ENCODE measurements around the gene LRRC3.

The LRRC3 gene

DNA sequence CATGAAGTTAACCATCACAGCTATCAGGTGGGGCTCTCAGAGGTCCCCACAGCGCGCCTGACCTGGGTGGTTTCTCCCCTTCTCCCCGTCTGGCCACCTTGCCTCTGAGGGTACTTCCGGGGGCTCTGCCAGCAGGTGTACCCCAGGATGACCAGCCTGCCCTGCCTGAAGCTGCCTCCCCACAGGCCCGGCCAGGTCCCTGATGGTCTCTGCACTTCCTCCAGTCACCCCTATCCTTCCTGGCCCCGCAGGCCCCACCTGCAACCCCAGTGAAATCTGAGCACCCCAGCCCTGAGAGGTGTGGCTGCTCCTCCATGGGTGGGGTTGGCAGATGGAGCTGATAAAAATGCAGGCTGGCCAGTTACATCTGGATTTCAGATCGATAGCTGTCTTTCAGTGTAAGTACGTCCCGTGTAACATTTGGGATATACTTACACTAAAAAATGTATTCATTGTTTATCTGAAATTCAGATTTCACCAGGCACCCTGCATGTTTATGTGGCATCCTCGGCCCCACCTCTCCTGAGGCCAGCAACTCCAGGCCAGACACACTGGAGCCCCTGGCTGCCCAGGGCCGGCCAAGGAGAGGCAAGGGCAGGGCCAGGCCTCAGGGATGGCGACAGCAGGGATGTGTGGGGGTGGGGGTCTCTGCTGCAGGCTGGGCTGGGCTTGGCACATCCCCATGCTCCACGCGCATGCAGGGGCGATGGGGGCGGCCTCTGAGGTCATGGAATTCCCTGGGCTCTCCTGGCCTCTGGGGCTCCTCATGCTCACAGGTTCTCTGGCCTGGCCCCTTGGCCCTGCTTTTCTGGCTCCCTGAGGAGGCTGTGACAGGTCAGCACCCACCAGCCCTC lies 25.1 kb downstream of the LRRC3 start:
- DNase-seq: no peak

DNA sequence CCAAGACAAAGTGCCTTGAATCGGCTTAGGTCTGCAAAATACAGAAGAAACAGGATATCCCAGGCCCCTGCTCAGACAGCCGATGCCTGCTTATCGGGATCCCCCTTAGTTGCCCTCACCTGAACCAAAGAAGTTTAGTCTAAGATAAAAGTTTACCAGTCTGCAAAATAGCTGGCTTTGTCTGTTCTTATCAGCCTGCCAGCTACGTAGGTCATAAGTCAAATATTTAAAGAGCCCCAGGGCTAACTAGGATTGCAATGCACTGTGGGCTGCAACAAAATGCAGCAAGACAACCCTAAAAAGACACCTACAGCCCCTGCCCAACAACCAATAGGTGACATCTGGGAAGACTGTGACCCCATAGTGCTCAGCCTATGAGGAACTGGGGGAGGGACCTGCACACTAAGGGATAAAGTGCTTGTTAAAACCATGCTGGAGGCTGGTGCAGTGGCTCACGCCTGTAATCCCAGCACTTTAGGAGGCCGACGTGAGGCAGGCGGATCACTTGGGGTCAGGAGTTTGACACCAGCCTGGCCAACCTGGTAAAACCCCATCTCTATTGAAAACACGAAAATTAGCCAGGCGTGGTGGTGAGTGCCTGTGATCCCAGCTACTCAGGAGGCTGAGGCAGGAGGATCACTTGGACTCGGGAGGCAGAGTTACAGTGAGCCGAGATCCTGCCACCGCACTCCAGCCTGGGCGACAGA lies 27.4 kb downstream of the LRRC3 start:
- no peak for DNase-seq

DNA sequence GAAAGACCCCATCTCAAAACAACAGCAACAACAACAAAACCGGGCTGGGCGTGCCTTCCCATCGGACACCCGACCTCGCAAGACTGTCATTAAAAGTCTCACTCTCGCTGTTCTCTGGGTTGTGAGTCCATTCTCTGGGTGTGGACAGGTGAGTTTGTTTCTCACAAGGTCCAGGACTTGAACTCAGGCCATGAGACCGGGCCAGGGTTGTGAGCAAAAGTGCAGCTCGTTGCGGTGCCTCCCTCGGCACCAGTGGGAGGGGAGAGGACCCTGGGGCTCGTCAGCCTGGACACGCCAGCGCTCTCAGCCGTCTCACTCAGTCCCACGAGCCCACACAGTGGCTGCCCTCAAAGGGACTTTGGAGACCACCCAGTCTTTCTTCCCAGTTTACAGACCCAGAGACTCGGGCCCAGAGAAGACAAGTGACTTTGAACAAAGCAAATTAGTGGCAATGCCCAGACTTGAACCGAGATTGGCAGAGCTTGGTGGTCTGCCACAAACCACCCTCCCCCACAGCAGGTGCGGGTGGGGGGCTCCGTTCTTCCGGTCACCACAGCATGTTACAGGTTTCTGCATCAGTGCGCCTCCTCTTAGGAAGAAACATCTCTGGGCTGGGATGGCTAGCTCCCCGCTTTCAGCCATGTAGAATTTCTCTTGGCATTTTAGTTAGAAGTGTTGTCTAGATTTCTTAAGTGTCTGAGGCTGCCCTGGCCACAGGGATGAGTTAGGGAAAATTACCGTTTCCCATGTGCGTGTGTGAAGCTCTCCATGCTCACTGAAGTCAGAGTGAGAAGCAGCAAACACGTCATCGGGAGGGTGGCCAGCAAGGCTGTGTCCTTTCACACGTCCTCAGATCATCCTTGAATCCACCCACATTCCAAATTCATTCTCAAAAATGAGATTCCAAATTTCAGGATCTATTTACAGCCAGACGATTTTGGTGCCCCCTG lies 28.3 kb downstream of the LRRC3 start:
- no peak for DNase-seq

DNA sequence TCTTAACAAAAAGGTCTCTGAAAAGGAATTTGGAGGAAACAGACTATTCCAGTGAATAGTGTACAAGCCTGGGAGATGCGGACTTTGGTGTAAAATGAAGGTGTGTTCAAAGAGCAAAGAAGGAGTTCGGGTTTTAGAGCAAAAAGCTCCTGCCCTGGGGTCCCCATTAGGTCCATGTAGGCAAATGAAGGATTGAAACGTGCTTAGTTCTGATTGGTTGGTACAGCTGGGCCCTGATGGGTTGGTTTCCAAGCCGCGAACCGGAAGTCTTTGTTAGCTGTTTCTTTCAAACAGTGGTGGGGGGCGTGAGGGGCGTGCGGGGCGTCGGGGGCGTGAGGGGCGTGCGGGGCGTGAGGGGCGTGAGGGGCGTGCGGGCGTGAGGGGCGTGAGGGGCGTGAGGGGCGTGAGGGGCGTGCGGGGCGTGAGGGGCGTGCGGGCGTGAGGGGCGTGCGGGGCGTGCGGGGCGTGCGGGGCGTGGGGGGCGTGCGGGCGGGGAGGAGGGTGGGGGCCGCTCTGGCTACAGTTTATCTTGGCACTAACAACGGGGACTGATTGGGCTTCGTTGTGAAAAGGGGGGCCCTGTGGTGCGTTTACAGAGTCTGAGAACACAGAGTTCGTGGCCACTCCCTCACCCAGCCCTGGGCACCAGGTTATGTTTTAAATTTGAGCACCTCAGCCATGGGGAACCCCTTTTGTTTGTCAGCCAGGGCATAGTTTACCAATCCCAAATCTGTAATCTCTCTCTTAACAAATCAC lies 29.4 kb downstream of the LRRC3 start:
- DNase-seq: no peak

DNA sequence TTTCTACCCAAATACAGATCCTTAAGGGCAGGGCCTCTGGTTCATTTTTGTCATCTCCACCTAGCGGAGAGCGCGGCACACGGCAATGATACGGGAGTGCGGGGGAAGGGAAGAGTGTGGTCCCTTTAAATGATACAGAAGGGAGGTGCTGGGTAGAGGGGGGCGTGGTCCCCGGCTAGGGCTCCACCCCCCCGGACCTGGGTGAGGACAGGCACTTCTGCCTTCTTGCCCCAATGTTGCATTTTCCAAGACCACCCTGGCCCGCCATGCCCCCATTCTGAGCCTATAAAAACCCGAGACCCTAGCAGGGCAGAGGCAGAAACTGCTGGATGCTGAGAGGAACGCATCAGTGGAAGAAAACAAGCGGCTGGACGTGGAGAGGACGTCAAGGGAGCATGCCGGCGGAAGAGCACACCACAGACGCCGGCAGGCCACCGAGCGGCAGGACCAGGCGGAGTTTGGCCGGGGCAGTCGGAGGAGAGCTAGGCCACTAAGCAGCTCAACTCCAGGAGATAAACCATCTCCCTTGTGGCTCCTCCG lies 30.0 kb downstream of the LRRC3 start:
- DNase-seq: peak; percentile 72

DNA sequence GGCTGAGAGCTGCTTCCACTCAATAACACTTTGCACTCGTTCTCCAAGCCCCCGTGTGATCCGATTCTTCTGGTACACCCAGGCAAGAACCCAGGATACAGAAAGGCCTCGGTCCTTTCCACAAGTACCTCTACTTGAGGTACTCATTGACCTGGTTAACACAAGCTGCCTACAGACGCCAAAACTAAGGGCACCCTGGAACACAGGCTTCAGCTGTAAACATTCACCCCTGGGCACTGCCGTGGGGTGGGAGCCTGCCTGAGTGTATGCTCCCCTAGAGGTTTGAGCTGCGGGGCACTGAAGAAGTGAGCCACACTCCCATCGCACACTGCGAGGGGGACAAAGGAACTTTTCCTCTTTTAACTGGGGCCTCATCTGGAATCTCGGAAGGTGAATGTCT lies 30.5 kb downstream of the LRRC3 start:
- DNase-seq: peak; percentile 34

DNA sequence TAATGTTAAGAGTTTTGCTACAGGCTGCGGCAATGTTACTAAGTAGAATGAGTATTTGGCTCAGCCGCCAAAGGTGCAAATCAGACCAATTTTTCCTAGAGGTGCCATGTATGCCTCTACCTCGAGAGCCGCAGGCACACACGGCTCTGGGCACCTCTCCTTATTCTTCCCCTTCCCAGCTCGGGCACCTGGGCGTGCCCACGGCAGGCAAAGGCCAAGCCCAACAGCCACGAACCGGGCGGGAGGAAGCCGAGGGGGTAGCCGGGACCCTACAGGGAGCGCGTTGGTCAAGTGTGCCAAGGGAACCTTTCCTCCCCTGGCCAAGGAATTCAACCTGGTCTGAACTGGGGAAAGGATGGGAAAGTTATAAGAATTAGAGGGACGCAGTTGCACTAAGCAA lies 31.0 kb downstream of the LRRC3 start:
- DNase-seq: no peak

DNA sequence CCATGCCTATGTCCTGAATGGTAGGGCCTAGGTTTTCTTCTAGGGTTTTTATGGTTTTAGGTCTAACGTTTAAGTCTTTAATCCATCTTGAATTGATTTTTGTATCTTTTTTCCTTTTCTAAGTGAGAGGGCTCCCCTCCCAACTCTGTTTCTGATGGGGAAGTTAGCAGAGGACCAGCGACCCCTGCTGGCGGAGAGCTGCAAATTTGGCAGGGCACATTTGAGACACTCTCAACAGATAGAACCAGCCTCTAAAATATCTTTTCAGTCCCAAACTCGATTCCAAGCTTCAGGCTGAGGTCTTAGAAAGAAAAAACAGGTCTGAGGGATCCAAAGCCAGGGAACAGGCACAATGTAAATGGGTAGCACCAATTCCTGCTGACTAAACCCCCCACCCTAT lies 32.5 kb downstream of the LRRC3 start:
- no peak for DNase-seq

DNA sequence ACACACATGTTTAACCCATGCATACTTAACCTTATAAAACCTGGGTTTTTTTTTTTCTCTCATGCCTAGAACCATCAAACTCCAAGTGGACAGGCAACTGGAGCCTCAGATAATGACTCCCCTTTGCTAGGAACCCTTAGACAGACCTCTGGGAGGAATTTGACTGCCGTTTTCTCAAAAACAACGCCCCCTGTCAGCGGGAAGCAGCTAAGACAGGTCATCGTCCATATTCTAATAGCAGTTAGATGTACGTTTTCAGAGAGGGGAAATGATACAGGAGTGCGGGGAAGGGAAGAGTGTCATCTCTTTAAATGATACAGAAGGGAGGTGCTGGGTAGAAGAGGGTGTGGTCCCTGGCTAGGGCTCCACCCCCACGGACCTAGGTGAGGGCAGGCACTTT lies 34.7 kb downstream of the LRRC3 start:
- no peak for DNase-seq

DNA sequence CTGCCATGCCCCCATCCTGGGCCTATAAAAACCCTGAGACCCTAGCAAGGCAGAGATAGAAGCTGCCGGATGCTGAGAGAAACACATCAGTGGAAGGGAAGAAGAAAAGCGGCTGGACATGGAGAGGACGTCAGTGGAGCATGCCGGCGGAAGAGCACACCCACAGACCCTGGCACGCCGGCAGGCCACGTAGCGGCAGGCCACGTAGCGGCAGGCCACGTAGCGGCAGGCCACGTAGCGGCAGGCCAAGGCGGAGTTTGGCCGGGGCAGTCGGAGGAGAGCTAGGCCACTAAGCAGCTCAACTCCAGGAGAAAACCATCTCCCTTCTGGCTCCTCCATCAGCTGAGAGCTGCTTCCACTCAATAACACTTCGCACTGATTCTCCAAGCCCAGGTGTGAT lies 35.1 kb downstream of the LRRC3 start:
- DNase-seq: no peak

DNA sequence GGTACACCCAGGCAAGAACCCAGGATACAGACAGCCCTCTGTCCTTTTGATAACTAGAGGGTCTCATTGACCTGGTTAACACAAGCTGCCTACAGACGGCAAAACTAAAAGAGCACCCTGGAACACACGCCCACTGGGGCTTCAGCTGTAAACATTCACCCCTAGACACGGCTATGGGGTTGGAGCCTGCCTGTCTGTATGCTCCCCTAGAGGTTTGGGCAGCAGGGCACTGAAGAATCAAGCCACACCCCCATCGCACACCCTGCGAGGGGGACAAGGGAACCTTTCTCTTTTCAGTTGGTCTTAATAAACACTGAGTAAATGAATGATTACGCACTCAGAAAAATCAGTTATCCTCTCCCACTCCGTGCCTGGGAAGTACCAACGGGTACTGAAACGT lies 35.5 kb downstream of the LRRC3 start:
- DNase-seq: no peak

DNA sequence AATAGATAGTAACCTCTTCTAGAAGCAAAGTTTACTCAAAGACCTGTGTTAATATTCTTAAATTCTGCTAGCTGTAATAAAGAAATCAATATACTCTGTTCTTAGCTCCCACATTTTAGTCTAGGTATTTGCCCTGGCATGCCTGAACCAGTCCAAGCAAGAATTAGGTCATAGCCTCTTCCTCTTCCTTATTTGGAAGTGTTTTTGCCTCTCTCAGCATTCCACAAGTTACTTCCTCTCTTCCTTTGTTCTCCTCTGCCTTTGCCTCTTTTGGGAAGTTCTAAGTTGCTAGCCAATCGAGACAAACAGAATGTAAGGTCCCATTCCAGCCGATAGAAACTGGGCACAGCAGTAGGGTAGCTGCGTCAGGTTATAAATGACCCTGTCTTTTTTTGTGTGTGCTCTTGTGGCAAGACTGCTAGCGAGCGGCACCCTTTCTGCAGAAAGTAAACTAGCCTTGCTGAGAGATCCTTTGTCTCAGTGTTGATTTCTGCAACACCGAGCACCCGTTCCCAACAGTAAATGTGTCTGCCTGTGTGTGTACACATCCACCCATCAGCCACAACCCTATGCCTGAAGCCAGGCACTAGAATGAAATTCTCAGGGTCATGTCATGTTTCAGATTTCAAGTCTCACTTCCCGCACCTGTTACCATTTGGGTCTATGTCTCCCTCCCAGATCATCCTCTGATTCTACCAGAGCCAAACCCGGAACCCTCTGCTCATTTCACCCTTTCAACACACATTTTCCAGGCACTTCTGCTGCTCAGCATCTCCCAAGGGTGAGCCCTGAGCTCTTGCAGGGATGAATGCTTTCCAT lies 37.5 kb downstream of the LRRC3 start:
- no peak for DNase-seq

DNA sequence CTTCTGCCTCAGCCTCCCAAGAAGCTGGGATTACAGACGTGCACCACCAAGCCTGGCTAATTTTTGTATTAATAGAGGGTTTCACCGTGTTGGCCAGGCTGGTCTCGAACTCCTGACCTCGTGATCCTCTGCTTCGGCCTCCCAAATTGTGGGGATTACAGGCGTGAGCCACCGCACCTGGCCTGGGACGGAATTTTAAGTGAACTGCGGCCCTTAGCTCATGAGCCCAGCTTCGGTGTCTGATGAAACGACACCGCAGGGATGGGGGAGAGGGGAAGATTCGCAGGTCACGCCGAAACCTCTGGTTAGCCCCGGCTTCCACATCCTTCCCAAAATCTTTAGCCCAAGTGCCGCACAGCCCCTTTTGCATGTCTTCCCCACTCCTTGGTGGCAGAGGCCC lies 39.1 kb downstream of the LRRC3 start:
- no peak for DNase-seq

DNA sequence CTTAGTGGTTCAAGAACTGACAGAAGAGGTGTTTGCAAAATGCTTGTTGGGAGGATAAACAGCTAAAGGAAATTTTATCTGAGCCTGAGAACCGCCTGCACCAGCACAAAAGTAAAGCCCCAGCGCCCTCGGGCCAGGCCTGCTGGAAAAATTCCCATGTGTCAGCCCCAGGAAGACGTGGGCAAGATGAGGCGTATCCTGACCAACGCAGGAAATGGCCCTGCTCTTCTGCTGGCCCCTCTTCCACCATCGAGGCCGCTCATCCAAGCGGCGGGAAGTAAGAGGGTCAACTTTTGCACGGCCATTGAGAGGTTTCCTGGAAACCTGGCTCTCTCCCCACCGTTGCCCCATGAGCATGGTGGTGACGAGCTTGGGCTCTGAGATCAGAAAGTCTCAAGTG lies 39.6 kb downstream of the LRRC3 start:
- no peak for DNase-seq

DNA sequence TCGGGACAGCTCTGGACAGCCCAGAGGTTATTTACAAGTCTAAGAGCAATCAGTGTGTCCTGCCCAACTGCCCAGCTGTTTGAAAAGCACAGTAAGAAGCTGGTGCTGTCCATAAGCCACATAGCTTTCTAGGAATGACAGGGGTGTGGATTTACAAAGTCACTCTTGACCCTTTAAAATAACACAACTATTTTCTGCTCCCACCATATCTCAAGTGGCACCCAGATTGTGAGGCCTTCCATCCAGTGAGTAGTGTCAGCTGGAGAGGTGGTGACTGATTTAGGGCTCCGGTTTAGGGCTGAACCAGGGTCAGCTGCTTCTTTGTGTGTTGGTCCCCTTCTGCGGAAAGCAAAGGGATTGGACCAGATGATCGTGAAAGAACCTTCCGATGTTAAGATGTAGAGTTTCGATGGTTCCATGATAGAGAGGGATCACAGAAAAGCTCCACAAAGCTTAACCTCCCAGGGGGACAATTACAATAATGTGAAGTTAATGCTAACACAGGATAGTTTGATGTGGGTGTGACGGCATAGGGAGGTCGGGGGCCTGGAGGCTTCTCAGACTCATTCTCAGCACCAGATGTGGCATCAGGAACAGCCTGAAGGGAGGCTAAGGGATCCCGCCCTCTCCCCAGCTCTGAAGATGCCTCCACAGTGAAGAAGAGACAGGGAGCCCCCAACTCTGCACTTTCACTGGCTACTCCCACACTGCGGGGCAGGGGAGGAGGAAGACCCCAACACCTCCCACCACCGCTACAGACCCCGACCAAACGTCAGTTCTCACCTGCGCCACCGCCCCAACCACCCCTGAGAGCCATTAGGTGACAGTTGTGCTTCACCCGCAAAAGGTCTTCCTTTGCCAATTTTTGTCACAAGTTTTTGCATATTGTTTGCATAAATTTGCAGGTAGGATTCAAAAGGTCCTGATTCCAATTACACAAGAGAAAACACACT lies 40.6 kb downstream of the LRRC3 start:
- no peak for DNase-seq

DNA sequence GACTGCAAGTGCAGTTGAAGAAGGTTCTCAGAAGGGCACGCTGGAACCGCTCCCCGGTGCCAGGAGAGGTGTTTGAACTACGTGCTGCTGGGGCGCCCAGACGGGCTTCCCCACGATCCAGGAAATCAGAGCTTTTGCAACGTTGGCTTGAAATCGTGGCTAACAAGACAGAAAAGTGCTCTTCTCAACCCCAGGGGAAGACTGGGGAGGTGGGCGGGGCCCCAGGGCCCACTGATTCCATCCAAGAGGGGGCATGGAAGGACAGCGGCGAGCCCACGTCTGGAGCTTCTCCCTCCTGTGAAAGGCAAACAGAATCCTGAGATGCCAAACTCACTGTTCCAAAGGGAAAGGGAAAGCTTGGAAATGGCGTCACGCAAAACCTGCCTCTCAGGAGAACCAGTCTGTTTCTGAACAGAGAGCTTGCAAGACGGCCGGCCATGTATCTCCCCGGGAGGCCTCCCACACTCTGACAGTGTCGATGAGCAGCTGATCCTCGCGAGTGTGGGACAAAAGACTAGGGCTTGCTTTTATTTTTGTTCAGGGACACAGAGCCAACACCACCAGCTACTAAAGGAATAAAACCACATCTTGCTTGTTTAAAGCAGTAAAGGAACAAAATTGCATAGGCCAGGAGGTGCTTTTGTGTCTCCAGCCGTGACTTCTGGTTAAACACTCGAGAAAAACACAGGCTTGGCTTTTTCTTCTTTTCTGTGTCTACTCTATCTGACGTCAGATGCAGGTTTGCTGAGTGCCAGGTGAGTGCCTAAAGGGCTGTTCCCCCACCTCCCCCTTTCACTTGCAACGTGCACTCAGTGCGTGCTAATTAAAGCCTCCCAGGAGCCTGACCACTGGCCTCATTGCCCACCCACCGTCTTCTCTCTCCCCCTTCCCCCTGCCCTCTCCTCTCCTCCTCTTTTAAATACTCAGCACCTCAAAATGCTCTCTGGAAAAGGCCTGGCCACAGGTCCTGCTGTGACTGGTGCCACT lies 41.5 kb downstream of the LRRC3 start:
- DNase-seq: peak; percentile 74

DNA sequence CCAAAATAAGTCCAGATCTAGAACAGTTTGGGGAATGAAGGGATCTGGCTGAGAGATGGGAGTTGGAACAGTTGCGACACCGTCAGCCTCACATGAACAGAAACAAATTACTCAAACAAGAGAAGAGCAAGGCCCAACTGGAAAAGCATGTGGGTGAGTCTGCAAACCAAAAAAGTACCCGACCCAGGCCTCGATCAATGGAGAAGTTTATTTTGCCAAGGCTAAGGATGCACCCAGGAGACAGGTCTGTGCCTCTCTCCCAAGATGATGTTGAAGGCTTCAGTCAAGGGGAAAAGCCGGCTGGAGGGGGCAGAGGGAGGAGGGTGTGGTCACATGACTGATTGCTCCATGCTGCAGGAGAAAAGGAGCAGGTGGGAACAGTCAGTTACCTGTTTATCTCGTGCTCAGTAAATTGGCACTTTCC lies 42.4 kb downstream of the LRRC3 start:
- DNase-seq: peak; percentile 84

DNA sequence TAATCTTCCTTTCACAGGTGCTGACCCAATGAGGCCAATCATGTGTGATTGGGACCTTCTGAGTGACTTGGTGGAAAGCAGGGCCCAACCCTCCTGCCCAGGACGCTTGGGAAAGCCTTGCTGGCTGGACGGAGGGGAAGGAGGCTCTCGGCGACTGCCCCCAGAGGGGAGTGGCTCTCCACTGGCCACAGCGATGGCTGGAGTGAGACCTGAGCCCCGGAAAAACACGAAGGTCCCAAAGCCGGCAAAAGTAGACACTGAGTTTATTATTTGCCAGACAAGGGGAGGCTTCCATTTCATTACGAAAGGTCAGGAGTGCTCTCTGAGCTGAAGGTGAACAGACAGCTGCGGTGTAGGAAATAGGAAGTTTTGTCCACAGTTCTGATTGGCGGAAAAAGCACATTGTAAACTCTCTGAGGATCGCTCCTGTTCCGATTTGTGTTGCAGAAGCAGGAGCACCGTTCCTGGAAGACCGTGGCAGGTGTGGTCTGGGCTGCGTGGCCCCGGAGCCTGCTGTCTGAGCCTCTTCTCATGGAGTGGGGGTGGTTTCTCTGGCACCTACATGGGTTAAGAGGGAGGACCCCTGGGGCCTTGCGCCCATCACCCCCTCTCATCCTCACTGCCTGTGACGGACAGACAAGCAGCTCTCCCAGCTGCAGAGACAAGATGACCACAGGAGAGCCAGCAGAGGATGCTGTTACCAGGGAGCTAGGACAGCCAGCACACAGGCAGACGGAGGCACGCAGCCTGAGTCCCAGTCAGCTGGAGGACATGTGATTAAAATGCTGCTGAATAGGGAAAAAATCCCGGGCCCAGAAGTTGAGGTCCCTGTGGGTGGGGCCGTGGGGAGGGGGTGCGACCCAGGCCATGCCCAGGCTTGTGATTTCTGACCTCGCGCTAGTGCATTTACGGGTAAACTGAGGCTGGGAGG lies 43.2 kb downstream of the LRRC3 start:
- DNase-seq: no peak

Data from NCI-H2029 treated with DMSO at 0.1 percent for 48 hours (cell line).